HepG2 (cell line): ENCODE data around the gene P2RX7. TPM values are rescaled to one million over a fixed set of nuclear protein-coding genes. Genes with fewer than 3 reads are reported as not detected.

ENCODE experiments used
- ATAC-seq: fragments of 200-7000 bp; cut with Tn5 transposase; 3 replicates; pipeline ENCODE4 v1.9.1; 2020; ENCODE audit warnings: mild to moderate bottlenecking, moderate library complexity
- BruUV-seq: library from RNA; stranded (reverse); fragments of 400-500 nt; replicated peaks from 2 replicates; lab custom pipeline; 2021; lab: Mats Ljungman, UMichigan
- CTCF ChIA-PET: fragments of 300-600 bp; formaldehyde crosslinking; extraction: SDS; loops from one replicate; lab custom pipeline; 2021; ENCODE audit warnings: low total read pairs, inconsistent platforms, low intra/inter-chr PET ratio; lab: Yijun Ruan, JAX
- POLR2A ChIA-PET: fragments of 350-600 bp; sonication (Branson Sonifier 250); formaldehyde crosslinking; loops from one replicate; lab custom pipeline; 2020; ENCODE audit warnings: antibody characterized with exemption, inconsistent platforms; lab: Yijun Ruan, JAX
- DNase-seq: peaks from one replicate; pipeline ENCODE4 v3.0.0-alpha.2; 2015; ENCODE audit warnings: low spot score
- FAIRE-seq: peaks from 3 replicates; lab custom pipeline; 2011; peaks lifted over from hg19 to GRCh38; lab: Jason Lieb, UNC
- H2AFZ ChIP-seq: one replicate; pipeline ENCODE4 v1.6.1; 2011; ENCODE audit warnings: low read length, inconsistent platforms
- H3K27ac ChIP-seq: fragments of 300-600 bp; 3 replicates; pipeline ENCODE4 v1.8.0; 2011; ENCODE audit warnings: mixed run types, mild to moderate bottlenecking, mixed read lengths, low read length, inconsistent platforms; ENCODE audit not compliant: insufficient read depth; ENCODE audit errors: extremely low read length
- H3K27me3 ChIP-seq, 2 experiments: fragments of 200-600 bp in 1 of 2; 2 replicates in 1 of 2; 3 replicates in 1 of 2; pipeline versions ENCODE4 v1.6.0 to v1.8.0; 2011; ENCODE audit warnings: low read length in 2 of 2, mild to moderate bottlenecking in 2 of 2, moderate library complexity in 2 of 2, inconsistent platforms in 1 of 2; ENCODE audit not compliant: insufficient read depth in 2 of 2, control insufficient read depth in 1 of 2
- H3K36me3 ChIP-seq, 2 experiments: fragments of 200-600 bp in 1 of 2; replicated peaks in 1 of 2; 2 replicates in 1 of 2; 3 replicates in 1 of 2; pipeline versions ENCODE4 v1.5.1 to v1.8.0; 2011; ENCODE audit warnings: low read length in 2 of 2, inconsistent platforms in 1 of 2; ENCODE audit not compliant: insufficient read depth in 2 of 2, control insufficient read depth in 1 of 2
- H3K4me1 ChIP-seq: 2 replicates; pipeline ENCODE4 v1.5.1; 2012; ENCODE audit warnings: low read length, inconsistent platforms; ENCODE audit not compliant: insufficient read depth
- H3K4me2 ChIP-seq: 2 replicates; pipeline ENCODE4 v1.6.0; 2011; ENCODE audit warnings: low read depth, low read length, inconsistent platforms
- H3K4me3 ChIP-seq, 3 experiments: fragments of 200-600 bp in 1 of 3; sonication (generic), shearing (Covaris generic) in 1 of 3; replicated peaks in 1 of 3; 2 replicates each; pipeline ENCODE4 v1.5.1; 2011 to 2016; ENCODE audit warnings: low read length in 3 of 3, inconsistent platforms in 2 of 3, low read depth in 2 of 3, mild to moderate bottlenecking in 2 of 3, control low read depth in 1 of 3, mixed read lengths in 1 of 3; ENCODE audit not compliant: insufficient read depth in 1 of 3
- H3K79me2 ChIP-seq: one replicate; pipeline ENCODE4 v1.6.1; 2011; ENCODE audit warnings: low read length, inconsistent platforms; ENCODE audit not compliant: insufficient read depth
- H3K9ac ChIP-seq: 2 replicates; pipeline ENCODE4 v1.6.0; 2011; ENCODE audit warnings: mild to moderate bottlenecking, low read depth, low read length, inconsistent platforms; ENCODE audit not compliant: insufficient read depth
- H3K9me3 ChIP-seq: 2 replicates; pipeline ENCODE4 v1.5.1; 2012; ENCODE audit warnings: mild to moderate bottlenecking, low read length
- H4K20me1 ChIP-seq: 2 replicates; pipeline ENCODE4 v1.6.0; 2011; ENCODE audit warnings: inconsistent platforms, mild to moderate bottlenecking, low read length, moderate library complexity; ENCODE audit not compliant: insufficient read depth
- ARID5B ChIP-seq: IDR thresholded peaks from 2 replicates; pipeline ENCODE4 v1.4.0; 2020; ENCODE audit warnings: mild to moderate bottlenecking, missing genetic modification reagents
- BCL6 ChIP-seq: IDR thresholded peaks from 2 replicates; pipeline ENCODE4 v1.6.1; 2016; ENCODE audit warnings: missing genetic modification reagents, missing compliant biosample characterization
- CHCHD3 ChIP-seq: sonication (generic); formaldehyde crosslinking; IDR thresholded peaks from 2 replicates; pipeline ENCODE4 v1.8.0; 2022; ENCODE audit warnings: mild to moderate bottlenecking, missing genetic modification reagents, moderate library complexity
- FOXP1 ChIP-seq, 2 experiments: fragments of 450-650 bp in 1 of 2; IDR thresholded peaks; 2 replicates each; pipeline ENCODE4 v1.6.1; 2017 to 2018; ENCODE audit warnings: antibody characterized with exemption in 1 of 2
- GTF3A ChIP-seq: sonication (generic); formaldehyde crosslinking; conservative IDR thresholded peaks from 2 replicates; pipeline ENCODE4 v1.4.0; 2020; ENCODE audit warnings: mild to moderate bottlenecking, missing genetic modification reagents
- HNF4A ChIP-seq: sonication (generic); formaldehyde crosslinking; IDR thresholded peaks from 2 replicates; pipeline ENCODE4 v1.4.0; 2020; ENCODE audit warnings: missing genetic modification reagents
- LCORL ChIP-seq, 2 experiments: fragments of 450-650 bp in 1 of 2; sonication (generic) in 1 of 2; formaldehyde crosslinking in 1 of 2; IDR thresholded peaks; 2 replicates each; pipeline versions ENCODE4 v1.5.0 to v1.6.1; 2017 to 2020; ENCODE audit warnings: antibody characterized with exemption in 1 of 2, missing genetic modification reagents in 1 of 2
- NR2F6 ChIP-seq, 2 experiments: IDR thresholded peaks; 2 replicates each; pipeline ENCODE4 v1.6.1; 2016; ENCODE audit warnings: antibody characterized with exemption in 1 of 2, mild to moderate bottlenecking in 1 of 2
- PAXIP1 ChIP-seq: sonication (generic); formaldehyde crosslinking; conservative IDR thresholded peaks from 2 replicates; pipeline ENCODE4 v1.4.0; 2020; ENCODE audit warnings: mild to moderate bottlenecking, missing genetic modification reagents, moderate library complexity
- RAD51 ChIP-seq: fragments of 450-650 bp; IDR thresholded peaks from 2 replicates; pipeline ENCODE4 v1.6.1; 2016; ENCODE audit warnings: borderline replicate concordance
- SOX5 ChIP-seq: IDR thresholded peaks from 2 replicates; pipeline ENCODE4 v1.6.1; 2016; ENCODE audit warnings: borderline replicate concordance
- SOX6 ChIP-seq, 2 experiments: fragments of 450-650 bp in 1 of 2; sonication (generic) in 1 of 2; formaldehyde crosslinking in 1 of 2; IDR thresholded peaks; 2 replicates each; pipeline versions ENCODE4 v1.4.0 to v1.6.1; 2017 to 2020; ENCODE audit warnings: antibody characterized with exemption in 1 of 2, mild to moderate bottlenecking in 1 of 2, missing genetic modification reagents in 1 of 2
- TERF1 ChIP-seq: sonication (generic); formaldehyde crosslinking; IDR thresholded peaks from 2 replicates; pipeline ENCODE4 v1.8.0; 2022; ENCODE audit warnings: mild to moderate bottlenecking, missing genetic modification reagents, moderate library complexity
- ZBTB7B ChIP-seq: sonication (generic); formaldehyde crosslinking; IDR thresholded peaks from 2 replicates; pipeline ENCODE4 v1.4.0; 2020; ENCODE audit warnings: missing genetic modification reagents
- ZNF282 ChIP-seq: fragments of 450-650 bp; IDR thresholded peaks from 2 replicates; pipeline ENCODE4 v1.6.1; 2018; ENCODE audit not compliant: partially characterized antibody
- ZNF773 ChIP-seq: sonication (generic); formaldehyde crosslinking; IDR thresholded peaks from 2 replicates; pipeline ENCODE4 v1.4.0; 2020; ENCODE audit warnings: missing genetic modification reagents, borderline replicate concordance
- ZSCAN25 ChIP-seq: sonication (generic); formaldehyde crosslinking; IDR thresholded peaks from 2 replicates; pipeline ENCODE4 v1.8.0; 2022; ENCODE audit warnings: mild to moderate bottlenecking, missing genetic modification reagents
- WGBS: methylation state at CpG from one replicate; pipeline ENCODE4 v1.1.6; 2017; ENCODE audit warnings: low lambda C conversion rate; 5-methylcytosine and 5-hydroxymethylcytosine counted together
- in situ Hi-C: cut with HindIII; loops from 2 replicates; pipeline ENCODE4 v1.10.0; 2017; ENCODE audit warnings: low pct_unique_long_range_greater_than_20kb; ENCODE audit not compliant: extremely low pct_ligation_motif_present
- intact Hi-C: fragments of 100-400 bp; cut with micrococcal nuclease; formaldehyde crosslinking; loops from one replicate; pipeline ENCODE4 v1.10.0; 2022; ENCODE audit not compliant: unreplicated experiment
- polyA plus RNA-seq, 8 experiments: library from polyadenylated mRNA; depleted of rRNA in 3 of 8; stranded (reverse) in 7 of 8; unstranded in 1 of 8; fragments of >200 nt; fragmentation: Illumina TruSeq in 4 of 8; extraction: Trizol in 4 of 8; gene quantifications; 2 replicates each; pipeline versions ENCODE4 v1.2.1 to v1.2.3, GENCODE V29; 2011 to 2016; ENCODE audit warnings: low read depth in 4 of 8, missing spikeins in 1 of 8, mixed read lengths in 1 of 8; ENCODE audit not compliant: insufficient read depth in 1 of 8
- total RNA-seq, 5 experiments: library from RNA; depleted of rRNA; stranded (reverse); fragments of >200 nt; fragmentation: Illumina TruSeq; extraction: Trizol; gene quantifications; 2 replicates each; pipeline ENCODE4 v1.2.3, GENCODE V29; 2016; ENCODE audit warnings: low read depth in 1 of 5

P2RX7 gene
- total and polyA plus RNA-seq, 2 of the 13 experiments (the other 11 are each of a cell fraction or from before 2014, with no cell fraction given), result 0.13 to 0.73 TPM

- DNase-seq (no peak), FAIRE-seq (no peak), ATAC-seq (peak; percentile 63)
- Histone ChIP-seq H3K36me3 (no peaks in the 10 kb centered on the region), H3K4me3 (no peak overlapping the region), H2AFZ (peak overlapping the region; percentile 39), H3K9ac (no peak overlapping the region), H3K4me1 (peaks cover 66% of the 10 kb centered on the region), H3K9me3 (no peaks in the 10 kb centered on the region), H3K79me2 (no peaks in the 10 kb centered on the region), H3K4me2 (peak overlapping the region; percentile 69), H4K20me1 (no peaks in the 10 kb centered on the region), H3K27me3 (no peaks in the 10 kb centered on the region), H3K27ac (no peak overlapping the region)
- ChIA-PET POLR2A (no interaction called here), CTCF (no interaction called here)
- 0% methylated on average over 4 of the region's 4 CpGs for WGBS
- intact Hi-C loops, result no loop called here
- no TSS peak for BruUV-seq
- in situ Hi-C loops, result no loop called here
- TF ChIP-seq ARID5B (CRISPR knock-in tag) (peak; percentile 27; the same call in 1 of the 2 replicates), ZBTB7B (0 out of 2 replicates have a peak, but pooled peaks have one; percentile 10), ZSCAN25 (peak; percentile 78; the same call in 1 of the 2 replicates), PAXIP1 (peak; percentile 68; the same call in 1 of the 2 replicates), ZNF282 (no peak), TERF1 (CRISPR knock-in tag) (no peak), BCL6 (CRISPR knock-in tag) (0 out of 2 replicates have a peak, but pooled peaks have one; percentile 16), CHCHD3 (CRISPR knock-in tag) (no peak), LCORL (IDR thresholded peaks at IDR 0.05) (no peak), LCORL (CRISPR knock-in tag; IDR thresholded peaks at IDR 0.05) (peak; percentile 49), FOXP1 (IDR thresholded peaks at IDR 0.05) (no peak), FOXP1 (CRISPR knock-in tag; IDR thresholded peaks at IDR 0.05) (peak; percentile 34; the same call in 1 of the 2 replicates), GTF3A (no peak), NR2F6 (IDR thresholded peaks at IDR 0.05) (0 out of 2 replicates have a peak, but pooled peaks have one; percentile 16), NR2F6 (CRISPR knock-in tag; IDR thresholded peaks at IDR 0.05) (peak; percentile 68), ZNF773 (CRISPR knock-in tag) (no peak), SOX5 (peak; percentile 45; the same call in 1 of the 2 replicates), HNF4A (CRISPR knock-in tag) (peak; percentile 71), RAD51 (no peak), SOX6 (IDR thresholded peaks at IDR 0.05) (no peak), SOX6 (CRISPR knock-in tag; IDR thresholded peaks at IDR 0.05) (peak; percentile 55)
Measured at GRCh38 chr12:121131941-121132341, 735 bp upstream of the P2RX7 start.
